ENCODE measurements around the gene ZNF773.
"Not testable (repeated sequence)": the region's sequence is repeated elsewhere in the genome, so short reads cannot be mapped to it uniquely, and the experiment has no call there.

Gene ZNF773

DNA sequence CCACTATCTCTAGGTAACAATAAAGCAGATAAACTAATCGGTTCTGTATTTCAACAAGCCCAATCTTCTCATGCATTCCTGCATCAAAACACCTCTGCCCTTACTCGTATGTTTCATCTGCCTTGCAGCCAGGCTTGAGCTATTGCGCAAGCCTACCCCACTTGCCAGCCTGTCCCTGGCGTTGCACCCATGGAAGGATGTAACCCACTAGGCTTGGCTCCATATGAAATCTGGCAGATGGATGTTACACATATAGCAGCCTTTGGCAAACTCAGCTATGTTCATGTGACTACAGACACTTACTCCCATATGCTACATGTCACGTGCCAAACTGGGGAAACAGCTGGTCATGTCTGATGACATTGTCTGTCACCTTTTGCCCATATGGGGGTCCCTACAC lies 15.5 kb downstream of the ZNF773 start:
- no peaks in the 10 kb centered on the region for H3K27me3 ChIP-seq (ENCODE audit: insufficient read depth, poor library complexity, severe bottlenecking)
- H3K27ac ChIP-seq (replicated peaks), result no peak overlapping the region
- TF ChIP-seq, protein P1, sequence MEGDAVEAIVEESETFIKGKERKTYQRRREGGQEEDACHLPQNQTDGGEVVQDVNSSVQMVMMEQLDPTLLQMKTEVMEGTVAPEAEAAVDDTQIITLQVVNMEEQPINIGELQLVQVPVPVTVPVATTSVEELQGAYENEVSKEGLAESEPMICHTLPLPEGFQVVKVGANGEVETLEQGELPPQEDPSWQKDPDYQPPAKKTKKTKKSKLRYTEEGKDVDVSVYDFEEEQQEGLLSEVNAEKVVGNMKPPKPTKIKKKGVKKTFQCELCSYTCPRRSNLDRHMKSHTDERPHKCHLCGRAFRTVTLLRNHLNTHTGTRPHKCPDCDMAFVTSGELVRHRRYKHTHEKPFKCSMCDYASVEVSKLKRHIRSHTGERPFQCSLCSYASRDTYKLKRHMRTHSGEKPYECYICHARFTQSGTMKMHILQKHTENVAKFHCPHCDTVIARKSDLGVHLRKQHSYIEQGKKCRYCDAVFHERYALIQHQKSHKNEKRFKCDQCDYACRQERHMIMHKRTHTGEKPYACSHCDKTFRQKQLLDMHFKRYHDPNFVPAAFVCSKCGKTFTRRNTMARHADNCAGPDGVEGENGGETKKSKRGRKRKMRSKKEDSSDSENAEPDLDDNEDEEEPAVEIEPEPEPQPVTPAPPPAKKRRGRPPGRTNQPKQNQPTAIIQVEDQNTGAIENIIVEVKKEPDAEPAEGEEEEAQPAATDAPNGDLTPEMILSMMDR (IDR thresholded peaks at IDR 0.05; ENCODE audit: insufficient read depth, low read length), result no peak
- no peak for TF ChIP-seq POLR2AphosphoS5 (IDR thresholded peaks at IDR 0.05; ENCODE audit: low read depth)
- no peak overlapping the region for H3K4me3 ChIP-seq (replicated peaks; ENCODE audit: insufficient read depth, low read length)
- DNase-seq (ENCODE audit: low read depth in 1 of 2, low spot score in 1 of 2), result no peak

DNA sequence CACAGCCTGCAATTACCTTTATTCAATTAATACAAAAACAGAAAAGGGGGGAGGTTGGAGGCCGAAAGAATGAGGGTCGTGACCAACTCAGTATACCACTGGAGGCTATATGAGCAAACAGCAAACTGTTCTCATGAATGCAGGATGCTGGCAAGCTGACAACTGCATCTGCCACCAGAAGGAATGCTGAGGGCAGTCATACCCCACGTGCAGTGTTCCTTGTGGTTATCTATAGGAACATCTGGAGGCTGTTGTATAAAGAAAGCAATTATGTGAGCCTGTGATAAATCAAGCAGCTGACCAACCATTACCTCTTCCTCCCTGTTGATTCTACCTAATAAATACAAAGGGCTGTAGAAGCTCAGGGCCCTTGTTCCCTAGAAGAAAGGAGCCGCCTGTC lies 18.3 kb downstream of the ZNF773 start:
- DNase-seq (ENCODE audit: low read depth in 1 of 2, low spot score in 1 of 2); H3K27me3 ChIP-seq (ENCODE audit: insufficient read depth, poor library complexity, severe bottlenecking); H3K4me3 ChIP-seq (replicated peaks; ENCODE audit: insufficient read depth, low read length); H3K27ac ChIP-seq (replicated peaks): not testable (repeated sequence)

DNA sequence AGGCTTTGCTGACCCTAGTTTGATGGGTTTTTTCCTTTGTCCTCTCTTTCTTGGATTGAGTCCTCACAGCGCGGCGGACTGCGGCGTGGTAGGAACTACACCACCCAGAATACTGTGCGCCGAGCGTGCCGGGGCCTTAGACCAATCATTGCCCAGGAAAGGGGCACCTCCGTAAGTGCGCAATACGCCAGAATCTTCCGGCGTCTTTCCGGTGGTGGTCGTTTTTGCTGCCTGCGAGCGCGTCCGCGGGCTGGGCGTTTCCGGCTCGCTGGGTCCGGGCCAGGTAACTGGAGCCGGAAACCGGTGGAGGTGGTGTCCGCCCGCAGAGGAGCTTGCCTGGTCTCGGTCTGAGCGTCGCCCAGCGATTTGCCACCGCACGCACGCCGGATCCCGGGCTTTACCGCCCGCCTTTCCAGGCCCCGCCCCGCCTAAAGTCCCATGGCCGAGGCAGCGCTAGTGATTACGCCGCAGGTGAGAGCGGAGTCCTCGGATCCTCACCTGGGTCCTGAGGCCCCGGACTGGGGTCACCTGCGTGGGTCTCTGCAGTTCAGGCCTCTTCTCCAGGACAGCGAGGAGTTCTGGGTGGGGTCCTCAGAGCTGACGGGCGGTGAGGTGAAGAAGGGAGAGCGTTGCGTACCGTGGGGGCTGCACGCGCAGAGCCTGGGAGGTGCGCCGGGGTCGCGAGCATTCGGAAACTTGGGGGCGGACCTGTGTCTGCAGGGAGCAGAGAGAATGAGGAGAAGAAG lies 27.6 kb downstream of the ZNF773 start, which contains the start of gene ZNF549:
Gene ZNF549, plus strand, starts transcription at position 221 of the 746 bp plus-strand sequence. Its CDS starts 218 bp downstream, at position 439.
- TF ChIP-seq, protein P2, sequence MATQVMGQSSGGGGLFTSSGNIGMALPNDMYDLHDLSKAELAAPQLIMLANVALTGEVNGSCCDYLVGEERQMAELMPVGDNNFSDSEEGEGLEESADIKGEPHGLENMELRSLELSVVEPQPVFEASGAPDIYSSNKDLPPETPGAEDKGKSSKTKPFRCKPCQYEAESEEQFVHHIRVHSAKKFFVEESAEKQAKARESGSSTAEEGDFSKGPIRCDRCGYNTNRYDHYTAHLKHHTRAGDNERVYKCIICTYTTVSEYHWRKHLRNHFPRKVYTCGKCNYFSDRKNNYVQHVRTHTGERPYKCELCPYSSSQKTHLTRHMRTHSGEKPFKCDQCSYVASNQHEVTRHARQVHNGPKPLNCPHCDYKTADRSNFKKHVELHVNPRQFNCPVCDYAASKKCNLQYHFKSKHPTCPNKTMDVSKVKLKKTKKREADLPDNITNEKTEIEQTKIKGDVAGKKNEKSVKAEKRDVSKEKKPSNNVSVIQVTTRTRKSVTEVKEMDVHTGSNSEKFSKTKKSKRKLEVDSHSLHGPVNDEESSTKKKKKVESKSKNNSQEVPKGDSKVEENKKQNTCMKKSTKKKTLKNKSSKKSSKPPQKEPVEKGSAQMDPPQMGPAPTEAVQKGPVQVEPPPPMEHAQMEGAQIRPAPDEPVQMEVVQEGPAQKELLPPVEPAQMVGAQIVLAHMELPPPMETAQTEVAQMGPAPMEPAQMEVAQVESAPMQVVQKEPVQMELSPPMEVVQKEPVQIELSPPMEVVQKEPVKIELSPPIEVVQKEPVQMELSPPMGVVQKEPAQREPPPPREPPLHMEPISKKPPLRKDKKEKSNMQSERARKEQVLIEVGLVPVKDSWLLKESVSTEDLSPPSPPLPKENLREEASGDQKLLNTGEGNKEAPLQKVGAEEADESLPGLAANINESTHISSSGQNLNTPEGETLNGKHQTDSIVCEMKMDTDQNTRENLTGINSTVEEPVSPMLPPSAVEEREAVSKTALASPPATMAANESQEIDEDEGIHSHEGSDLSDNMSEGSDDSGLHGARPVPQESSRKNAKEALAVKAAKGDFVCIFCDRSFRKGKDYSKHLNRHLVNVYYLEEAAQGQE (IDR thresholded peaks at IDR 0.05; ENCODE audit: insufficient replicate concordance, low read depth), result no peak
- TF ChIP-seq, protein P1 (IDR thresholded peaks at IDR 0.05; ENCODE audit: insufficient read depth, low read length), result no peak
- TF ChIP-seq GABPA (IDR thresholded peaks at IDR 0.05; ENCODE audit: low read depth), result peak; percentile 95
- TF ChIP-seq POLR2AphosphoS5 (IDR thresholded peaks at IDR 0.05; ENCODE audit: low read depth), result peak; percentile 66; the same call in 1 of the 2 replicates
- DNase-seq (ENCODE audit: low read depth in 1 of 2, low spot score in 1 of 2), result peak; percentile 81 to 92
- peak within 1 kb of the TSS; percentile 84 for H3K27ac ChIP-seq (replicated peaks)
- peak within 1 kb of the TSS; percentile 99 for H3K4me3 ChIP-seq (replicated peaks; ENCODE audit: insufficient read depth, low read length)
- H3K27me3 ChIP-seq (ENCODE audit: insufficient read depth, poor library complexity, severe bottlenecking), result no peaks in the 10 kb centered on the region

DNA sequence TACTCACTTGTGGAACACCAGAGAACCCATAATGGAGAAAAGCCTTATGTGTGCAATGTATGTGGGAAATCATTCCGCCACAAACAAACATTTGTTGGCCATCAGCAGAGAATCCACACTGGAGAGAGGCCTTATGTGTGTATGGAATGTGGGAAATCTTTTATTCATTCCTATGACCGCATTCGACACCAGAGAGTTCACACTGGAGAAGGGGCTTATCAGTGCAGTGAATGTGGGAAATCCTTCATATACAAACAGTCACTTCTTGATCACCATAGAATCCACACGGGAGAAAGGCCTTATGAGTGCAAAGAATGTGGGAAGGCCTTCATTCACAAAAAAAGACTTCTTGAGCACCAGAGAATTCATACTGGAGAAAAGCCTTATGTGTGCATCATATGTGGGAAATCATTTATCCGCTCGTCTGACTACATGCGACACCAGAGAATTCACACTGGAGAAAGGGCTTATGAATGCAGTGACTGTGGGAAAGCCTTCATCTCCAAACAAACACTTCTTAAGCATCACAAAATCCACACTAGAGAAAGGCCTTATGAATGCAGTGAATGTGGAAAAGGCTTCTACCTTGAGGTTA lies 38.3 kb downstream of the ZNF773 start:
- no peak overlapping the region for H3K4me3 ChIP-seq (replicated peaks; ENCODE audit: insufficient read depth, low read length)
- TF ChIP-seq SPI1 (IDR thresholded peaks at IDR 0.05; ENCODE audit: borderline replicate concordance, low read depth), result no peak
- TF ChIP-seq, protein P1 (IDR thresholded peaks at IDR 0.05; ENCODE audit: insufficient read depth, low read length), result no peak
- no peak for TF ChIP-seq GABPA (IDR thresholded peaks at IDR 0.05; ENCODE audit: low read depth)
- TF ChIP-seq, protein P2 (IDR thresholded peaks at IDR 0.05; ENCODE audit: insufficient replicate concordance, low read depth), result no peak
- no peak for TF ChIP-seq POLR2AphosphoS5 (IDR thresholded peaks at IDR 0.05; ENCODE audit: low read depth)
- H3K27me3 ChIP-seq (ENCODE audit: insufficient read depth, poor library complexity, severe bottlenecking), result no peaks in the 10 kb centered on the region
- no peak overlapping the region for H3K27ac ChIP-seq (replicated peaks)
- DNase-seq (ENCODE audit: low read depth in 1 of 2, low spot score in 1 of 2), result no peak

Data from HL-60 (cell line).